Karpas-422 (cell line): ENCODE measurements around the gene CACNG6. TPM values are rescaled to one million over a fixed set of nuclear protein-coding genes. Genes with fewer than 3 reads are reported as not detected.

ENCODE experiments used
- small RNA-seq: library from RNA; depleted of rRNA; stranded (forward); fragments of <200 nt; gene quantifications from one replicate; pipeline ENCODE3, GENCODE V24; 2014
- total RNA-seq: library from RNA; depleted of rRNA; stranded (reverse); fragments of >200 nt; shearing (Covaris generic); gene quantifications from 2 replicates; pipeline ENCODE4 v1.2.3, GENCODE V29; 2014; ENCODE audit warnings: low replicate concordance; rRNA removed

Gene CACNG6
- total RNA-seq, 1 experiment from 2014 or later, result not detected

Small RNAs within 50 kb of the gene (small RNA-seq; reads per million reads assigned to genes)
- gene AC012314.20, result not detected

Other genes with a start within 250 kb of the CACNG6 start
- not detected in 2 replicates for gene NLRP12, start 167.3 kb upstream of the CACNG6 start, total RNA-seq
- not detected in 2 replicates for gene MYADM, start 123.8 kb upstream of the CACNG6 start, total RNA-seq
- gene PRKCG, start 109.4 kb upstream of the CACNG6 start, total RNA-seq, result not detected in 2 replicates
- gene CACNG7, start 82.4 kb upstream of the CACNG6 start, total RNA-seq, result not detected in 2 replicates
- not detected in 2 replicates for gene CACNG8, start 28.7 kb upstream of the CACNG6 start, total RNA-seq
- not detected in 2 replicates for gene VSTM1, start 72.3 kb downstream of the CACNG6 start, total RNA-seq
- not detected in 2 replicates for gene TARM1, start 89.7 kb downstream of the CACNG6 start, total RNA-seq
- 0.22 TPM in 1 of 2 replicates, not detected in the other for gene OSCAR, start 109.2 kb downstream of the CACNG6 start, total RNA-seq
- gene NDUFA3, start 111.2 kb downstream of the CACNG6 start, total RNA-seq, result 79.5 and 105 TPM in 2 replicates
- gene TFPT, start 124.0 kb downstream of the CACNG6 start, total RNA-seq, result 21.5 and 39.9 TPM in 2 replicates
- 25.2 and 61.3 TPM in 2 replicates for gene PRPF31, start 124.1 kb downstream of the CACNG6 start, total RNA-seq
- gene CNOT3, start 146.1 kb downstream of the CACNG6 start, total RNA-seq, result 31.2 and 45.0 TPM in 2 replicates
- gene LENG1, start 168.1 kb downstream of the CACNG6 start, total RNA-seq, result 1.6 and 14.0 TPM in 2 replicates
- gene TMC4, start 181.5 kb downstream of the CACNG6 start, total RNA-seq, result 6.2 TPM in 1 of 2 replicates, not detected in the other
- 85.6 and 90.0 TPM in 2 replicates for gene MBOAT7, start 197.9 kb downstream of the CACNG6 start, total RNA-seq
- 28.1 and 39.8 TPM in 2 replicates for gene TSEN34, start 199.7 kb downstream of the CACNG6 start, total RNA-seq
- 3,304 and 6,295 TPM in 2 replicates for gene RPS9, start 209.2 kb downstream of the CACNG6 start, total RNA-seq
- gene LILRB3, start 231.4 kb downstream of the CACNG6 start, total RNA-seq, result 0.11 TPM in 1 of 2 replicates, not detected in the other